ENCODE results near the gene FOXN3. TPM values are rescaled to one million over a fixed set of nuclear protein-coding genes. Genes with fewer than 3 reads are reported as not detected.

Gene FOXN3
- total RNA-seq, 1 donor from 2014 or later = 106 TPM

DNA sequence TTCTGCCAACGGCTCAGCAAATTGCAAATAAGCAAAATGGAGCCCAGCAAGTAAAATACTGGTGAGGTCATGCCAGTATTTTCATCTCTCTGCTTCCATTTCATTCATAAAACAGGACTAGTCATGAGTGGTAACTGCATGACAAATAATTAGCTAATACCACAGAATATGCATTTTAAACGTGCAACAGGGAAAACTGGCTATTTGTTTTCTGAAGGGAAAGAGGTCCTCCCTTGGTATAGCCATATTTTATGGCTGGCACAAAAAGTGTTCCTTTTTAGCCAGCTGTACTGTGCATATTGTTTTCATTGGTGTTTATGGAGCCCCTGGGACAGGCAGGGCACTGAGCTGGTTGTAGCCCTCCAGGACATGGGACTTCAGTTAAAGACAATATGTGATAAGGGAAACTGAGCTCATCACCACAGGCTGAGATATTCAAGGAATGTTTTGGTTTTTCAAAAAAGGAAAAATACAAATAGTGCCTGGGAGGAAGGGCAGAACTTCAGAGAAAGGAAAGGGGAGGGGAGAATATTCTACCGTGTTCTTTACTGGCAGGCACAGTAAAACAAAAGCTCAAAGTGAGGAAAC, 26.1 kb upstream of the FOXN3 start:
- CTCF ChIA-PET = interaction anchor here (1.2 kb wide), 1 partner anchor 51 kb away, joined by 4 read pairs; no protein-coding TSS in a partner anchor
- TF ChIP-seq, protein P1, sequence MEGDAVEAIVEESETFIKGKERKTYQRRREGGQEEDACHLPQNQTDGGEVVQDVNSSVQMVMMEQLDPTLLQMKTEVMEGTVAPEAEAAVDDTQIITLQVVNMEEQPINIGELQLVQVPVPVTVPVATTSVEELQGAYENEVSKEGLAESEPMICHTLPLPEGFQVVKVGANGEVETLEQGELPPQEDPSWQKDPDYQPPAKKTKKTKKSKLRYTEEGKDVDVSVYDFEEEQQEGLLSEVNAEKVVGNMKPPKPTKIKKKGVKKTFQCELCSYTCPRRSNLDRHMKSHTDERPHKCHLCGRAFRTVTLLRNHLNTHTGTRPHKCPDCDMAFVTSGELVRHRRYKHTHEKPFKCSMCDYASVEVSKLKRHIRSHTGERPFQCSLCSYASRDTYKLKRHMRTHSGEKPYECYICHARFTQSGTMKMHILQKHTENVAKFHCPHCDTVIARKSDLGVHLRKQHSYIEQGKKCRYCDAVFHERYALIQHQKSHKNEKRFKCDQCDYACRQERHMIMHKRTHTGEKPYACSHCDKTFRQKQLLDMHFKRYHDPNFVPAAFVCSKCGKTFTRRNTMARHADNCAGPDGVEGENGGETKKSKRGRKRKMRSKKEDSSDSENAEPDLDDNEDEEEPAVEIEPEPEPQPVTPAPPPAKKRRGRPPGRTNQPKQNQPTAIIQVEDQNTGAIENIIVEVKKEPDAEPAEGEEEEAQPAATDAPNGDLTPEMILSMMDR (IDR thresholded peaks at IDR 0.05) = no peak
- H3K27ac Mint-ChIP-seq = peak overlapping the region; percentile 92
- no peaks in the 10 kb centered on the region for H3K36me3 Mint-ChIP-seq (ENCODE audit: low read depth)
- peaks cover 73% of the 10 kb centered on the region for H3K4me1 Mint-ChIP-seq
- no peaks in the 10 kb centered on the region for H3K9me3 Mint-ChIP-seq
- H3K27me3 Mint-ChIP-seq = no peaks in the 10 kb centered on the region
- intact Hi-C loops (cut with micrococcal nuclease) = no loop called here
- DNase-seq (no peak), ATAC-seq (ENCODE audit: low read depth) (no peak)
- POLR2A ChIA-PET = interaction anchor here (0.5 to 2.4 kb wide), 5 partner anchors 12 to 54 kb away, joined by 3 to 17 read pairs (median 10); no protein-coding TSS in a partner anchor
- H3K4me3 Mint-ChIP-seq = peak overlapping the region; percentile 70

DNA sequence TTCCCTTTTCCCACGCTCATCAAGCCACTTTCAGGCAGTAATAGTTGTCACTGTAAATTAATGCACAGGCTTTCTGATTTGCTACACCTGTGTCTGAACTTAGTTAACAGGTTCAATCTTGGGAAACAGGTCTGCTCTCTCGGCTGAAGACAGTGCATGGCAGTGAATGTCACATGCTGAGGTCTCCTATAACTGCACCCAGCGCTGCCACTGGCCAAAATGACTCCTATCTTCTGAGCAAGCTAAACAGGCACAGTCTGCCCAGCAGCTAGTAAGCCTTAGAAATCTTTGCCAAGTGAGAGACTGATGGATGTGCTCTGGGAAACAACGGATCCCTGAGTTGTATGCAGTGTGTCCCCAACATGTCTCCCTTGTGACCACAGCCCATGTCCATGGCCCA, 25.2 kb upstream of the FOXN3 start:
- TF ChIP-seq, protein P1 (IDR thresholded peaks at IDR 0.05) = no peak
- intact Hi-C loops (cut with micrococcal nuclease) = no loop called here
- DNase-seq (no peak), ATAC-seq (ENCODE audit: low read depth) (no peak)
- ChIA-PET POLR2A (no interaction called here), CTCF (no interaction called here)
- Mint-ChIP-seq H3K9me3 (no peaks in the 10 kb centered on the region), H3K4me3 (no peak overlapping the region), H3K4me1 (peaks cover 65% of the 10 kb centered on the region), H3K36me3 (ENCODE audit: low read depth) (no peaks in the 10 kb centered on the region), H3K27me3 (no peaks in the 10 kb centered on the region), H3K27ac (peak overlapping the region; percentile 36)

DNA sequence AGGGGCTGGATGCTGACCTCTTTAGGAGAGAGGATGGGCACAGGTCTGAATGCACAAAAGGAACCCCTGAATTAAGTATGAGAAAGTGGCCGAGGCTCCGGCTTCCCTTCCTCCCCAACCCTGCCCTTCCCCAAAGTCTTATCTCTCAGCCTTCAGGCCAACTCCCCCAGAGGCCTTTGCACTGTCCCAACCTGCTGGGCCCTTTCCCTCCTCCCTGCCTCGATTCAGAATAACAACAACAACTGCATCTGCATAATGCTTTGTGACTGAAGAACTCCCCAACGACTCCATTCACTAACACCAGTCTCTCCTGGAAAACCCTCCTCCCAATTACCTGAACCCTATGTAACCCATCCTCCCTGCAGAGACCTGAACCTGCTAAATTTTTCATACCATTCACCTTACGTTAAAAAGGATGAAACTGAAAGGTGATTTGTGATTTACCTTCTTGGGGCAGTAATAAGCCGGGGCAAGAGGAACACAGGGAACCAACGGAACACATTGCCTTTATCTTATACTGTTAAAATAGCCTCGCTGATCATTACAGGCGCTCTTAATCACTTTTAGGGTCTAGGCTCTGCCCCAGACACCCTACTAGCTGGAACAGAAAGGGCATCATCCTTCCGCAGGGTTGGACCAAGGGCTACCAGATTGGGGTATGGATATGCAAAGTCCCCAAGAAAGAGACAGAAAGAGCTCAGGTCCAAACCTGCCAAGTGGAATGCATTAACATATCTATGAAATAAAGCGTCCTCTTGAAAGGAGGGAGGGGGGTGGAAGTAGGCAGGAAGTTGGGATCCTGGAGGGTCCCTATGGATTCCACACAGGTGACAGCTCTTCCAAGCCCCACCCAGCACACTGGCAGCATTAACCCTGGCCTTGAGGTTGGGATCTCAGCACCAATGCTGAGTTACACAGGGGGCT, 24.2 kb upstream of the FOXN3 start:
- CTCF ChIA-PET = no interaction called here
- intact Hi-C loops (cut with micrococcal nuclease) = no loop called here
- DNase-seq (no peak), ATAC-seq (ENCODE audit: low read depth) (no peak)
- H3K27me3 Mint-ChIP-seq = no peaks in the 10 kb centered on the region
- no peaks in the 10 kb centered on the region for H3K9me3 Mint-ChIP-seq
- H3K4me3 Mint-ChIP-seq = no peak overlapping the region
- H3K36me3 Mint-ChIP-seq (ENCODE audit: low read depth) = no peaks in the 10 kb centered on the region
- POLR2A ChIA-PET = no interaction called here
- peaks cover 60% of the 10 kb centered on the region for H3K4me1 Mint-ChIP-seq
- TF ChIP-seq, protein P1 (IDR thresholded peaks at IDR 0.05) = no peak
- H3K27ac Mint-ChIP-seq = no peak overlapping the region

DNA sequence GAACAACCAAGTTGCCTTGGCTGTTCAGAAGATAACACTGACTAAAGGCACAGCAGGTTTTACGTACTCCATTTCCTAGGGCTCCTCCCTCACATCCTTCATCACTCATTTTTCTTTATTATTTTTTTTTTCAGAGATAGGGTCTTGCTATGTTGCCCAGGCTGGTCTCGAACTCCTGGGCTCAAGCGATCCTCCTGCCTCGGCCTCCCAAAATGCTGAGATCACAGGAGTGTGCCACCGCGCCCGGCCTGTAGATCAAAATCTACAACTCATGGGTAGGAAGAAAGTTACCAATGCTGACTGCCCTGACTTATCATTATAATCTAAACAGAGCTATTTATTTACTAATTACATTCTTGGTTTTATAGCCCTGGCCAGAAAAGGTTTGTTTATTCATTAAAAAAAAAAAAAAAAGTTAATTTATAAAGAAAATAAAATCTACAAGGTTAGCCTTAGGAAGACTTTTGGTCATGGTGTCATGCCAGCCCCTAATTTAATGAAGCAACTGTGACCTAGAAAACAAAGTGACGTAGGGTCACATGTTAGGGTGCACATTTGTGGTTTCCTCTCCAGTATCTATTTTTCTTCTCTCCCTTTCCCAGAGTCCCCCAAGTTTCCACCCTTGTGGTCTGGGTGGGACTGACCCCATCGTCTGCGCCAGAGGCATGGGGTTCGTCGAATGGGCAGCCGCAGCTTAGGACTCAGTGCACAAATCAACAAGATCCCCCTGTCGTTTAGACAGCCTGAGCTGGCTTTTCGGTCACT, 19.0 kb upstream of the FOXN3 start:
- peaks cover 50% of the 10 kb centered on the region for H3K4me1 Mint-ChIP-seq
- no peak overlapping the region for H3K27ac Mint-ChIP-seq
- H3K27me3 Mint-ChIP-seq = no peaks in the 10 kb centered on the region
- intact Hi-C loops (cut with micrococcal nuclease) = no loop called here
- no peaks in the 10 kb centered on the region for H3K9me3 Mint-ChIP-seq
- CTCF ChIA-PET = interaction anchor here (1.3 kb wide), 1 partner anchor 23 kb away, joined by 5 read pairs; no protein-coding TSS in a partner anchor
- H3K36me3 Mint-ChIP-seq (ENCODE audit: low read depth) = no peaks in the 10 kb centered on the region
- POLR2A ChIA-PET = interaction anchor here (0.6 to 1.2 kb wide), 2 partner anchors 8 to 27 kb away, joined by 3 to 8 read pairs; no protein-coding TSS in a partner anchor
- DNase-seq (no peak), ATAC-seq (ENCODE audit: low read depth) (no peak)
- no peak overlapping the region for H3K4me3 Mint-ChIP-seq
- TF ChIP-seq, protein P1 (IDR thresholded peaks at IDR 0.05) = no peak

Data from activated B cell treated with CpG ODN at 0.5 μM for 24 hours (primary cell).